Stimulated activated CD8-positive, alpha-beta memory T cell treated with anti-CD3 and anti-CD28 coated beads, Interleukin-15, amount 100 ng/mL, for 1 hour (primary cell): ENCODE measurements around the gene NRXN3.

ENCODE experiments used
- DNase-seq: peaks from one replicate; pipeline ENCODE4 v3.0.0-alpha.2; 2020; ENCODE audit warnings: low read depth

Gene NRXN3

GRCh38 chr14:78170203-78170602, at the start of gene NRXN3:
TSS of gene NRXN3 (plus strand) at chr14:78170373. CDS start at chr14:78243094, 72,721 bp downstream.
- DNase-seq: no peak

- DNase-seq: no peak
Measured at GRCh38 chr14:78122436-78122835, 47.7 kb upstream of the NRXN3 start.

- no peak for DNase-seq
Measured at GRCh38 chr14:78123650-78124253, 46.4 kb upstream of the NRXN3 start.

GRCh38 chr14:78127961-78128360, 42.2 kb upstream of the NRXN3 start:
- no peak for DNase-seq

- no peak for DNase-seq
Measured at GRCh38 chr14:78129375-78129774, 40.8 kb upstream of the NRXN3 start.

GRCh38 chr14:78130356-78130755, 39.8 kb upstream of the NRXN3 start:
- DNase-seq: no peak

GRCh38 chr14:78131201-78131600, 39.0 kb upstream of the NRXN3 start:
- DNase-seq: no peak

- DNase-seq: no peak
Measured at GRCh38 chr14:78131616-78132015, 38.6 kb upstream of the NRXN3 start.

- no peak for DNase-seq
Measured at GRCh38 chr14:78135450-78135891, 34.7 kb upstream of the NRXN3 start.

- DNase-seq: no peak
Measured at GRCh38 chr14:78136695-78137094, 33.5 kb upstream of the NRXN3 start.

- no peak for DNase-seq
Measured at GRCh38 chr14:78141590-78141989, 28.6 kb upstream of the NRXN3 start.

GRCh38 chr14:78142998-78143397, 27.2 kb upstream of the NRXN3 start:
- DNase-seq: no peak

- no peak for DNase-seq
Measured at GRCh38 chr14:78143489-78144145, 26.6 kb upstream of the NRXN3 start.

- DNase-seq: no peak
Measured at GRCh38 chr14:78152201-78153063, 17.7 kb upstream of the NRXN3 start.

GRCh38 chr14:78153064-78153341, 17.2 kb upstream of the NRXN3 start:
- DNase-seq: no peak

- no peak for DNase-seq
Measured at GRCh38 chr14:78154827-78155226, 15.3 kb upstream of the NRXN3 start.

GRCh38 chr14:78156196-78156595, 14.0 kb upstream of the NRXN3 start:
- DNase-seq: no peak

- no peak for DNase-seq
Measured at GRCh38 chr14:78157494-78158437, 12.4 kb upstream of the NRXN3 start.

GRCh38 chr14:78162202-78162601, 8.0 kb upstream of the NRXN3 start:
- DNase-seq: no peak

GRCh38 chr14:78164226-78164853, 5.8 kb upstream of the NRXN3 start:
- no peak for DNase-seq

- DNase-seq: no peak
Measured at GRCh38 chr14:78172428-78172827, 2.3 kb downstream of the NRXN3 start.
